ENCODE data around the gene CAVIN1.
"Not testable (repeated sequence)": the region's sequence is repeated elsewhere in the genome, so short reads cannot be mapped to it uniquely, and the experiment has no call there.

Gene CAVIN1, protein sequence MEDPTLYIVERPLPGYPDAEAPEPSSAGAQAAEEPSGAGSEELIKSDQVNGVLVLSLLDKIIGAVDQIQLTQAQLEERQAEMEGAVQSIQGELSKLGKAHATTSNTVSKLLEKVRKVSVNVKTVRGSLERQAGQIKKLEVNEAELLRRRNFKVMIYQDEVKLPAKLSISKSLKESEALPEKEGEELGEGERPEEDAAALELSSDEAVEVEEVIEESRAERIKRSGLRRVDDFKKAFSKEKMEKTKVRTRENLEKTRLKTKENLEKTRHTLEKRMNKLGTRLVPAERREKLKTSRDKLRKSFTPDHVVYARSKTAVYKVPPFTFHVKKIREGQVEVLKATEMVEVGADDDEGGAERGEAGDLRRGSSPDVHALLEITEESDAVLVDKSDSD

GRCh38 chr17:42422958-42423712, at the start of gene CAVIN1:
CAVIN1 (minus strand) TSS chr17:42423256; CDS start chr17:42423097, 159 bp downstream.
- DNase-seq, result peak; percentile 19

DNA sequence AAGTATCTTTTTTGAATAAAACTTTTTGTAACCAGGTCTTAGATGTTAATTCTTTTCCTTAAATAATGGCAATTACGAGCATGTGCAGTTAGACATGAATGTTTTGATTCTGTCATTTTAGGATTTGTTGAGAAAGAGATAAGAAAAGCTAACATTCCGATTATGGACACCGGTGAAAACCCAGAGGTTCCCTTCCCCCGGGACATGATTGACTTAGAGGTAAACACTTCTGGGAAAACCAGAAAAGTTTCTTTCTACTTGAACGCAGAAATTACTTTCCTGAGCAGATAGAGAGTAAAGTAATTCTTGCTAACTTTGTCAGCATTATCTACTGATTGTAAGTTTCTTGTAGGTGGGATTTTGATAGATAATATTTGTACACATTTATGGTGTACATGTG, 44.8 kb upstream of the CAVIN1 start:
- DNase-seq, result no peak

DNA sequence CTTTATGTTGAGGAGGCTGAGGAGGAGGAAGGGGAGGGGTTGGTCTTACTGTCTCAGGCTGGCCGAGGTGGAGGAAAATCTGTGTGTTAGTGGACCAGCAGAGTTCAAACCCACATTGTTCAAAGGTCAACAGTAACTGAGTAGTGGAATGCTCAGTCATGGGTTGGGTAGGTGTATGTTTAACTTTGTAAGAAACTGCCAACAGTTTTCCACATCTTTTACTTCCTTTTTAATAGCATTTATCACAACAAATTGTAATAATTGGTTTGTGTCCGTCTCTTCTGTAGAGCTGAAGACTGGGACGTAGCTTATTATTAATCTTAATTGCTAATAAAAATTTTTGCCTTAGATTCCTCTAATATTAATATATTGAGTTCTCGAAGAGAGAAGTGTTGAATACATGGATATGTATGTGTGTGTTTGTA, 40.9 kb upstream of the CAVIN1 start:
- no peak for DNase-seq

- DNase-seq, result no peak
These were observed 37.3 kb upstream of the CAVIN1 start for GRCh38 chr17:42460371-42460770.

DNA sequence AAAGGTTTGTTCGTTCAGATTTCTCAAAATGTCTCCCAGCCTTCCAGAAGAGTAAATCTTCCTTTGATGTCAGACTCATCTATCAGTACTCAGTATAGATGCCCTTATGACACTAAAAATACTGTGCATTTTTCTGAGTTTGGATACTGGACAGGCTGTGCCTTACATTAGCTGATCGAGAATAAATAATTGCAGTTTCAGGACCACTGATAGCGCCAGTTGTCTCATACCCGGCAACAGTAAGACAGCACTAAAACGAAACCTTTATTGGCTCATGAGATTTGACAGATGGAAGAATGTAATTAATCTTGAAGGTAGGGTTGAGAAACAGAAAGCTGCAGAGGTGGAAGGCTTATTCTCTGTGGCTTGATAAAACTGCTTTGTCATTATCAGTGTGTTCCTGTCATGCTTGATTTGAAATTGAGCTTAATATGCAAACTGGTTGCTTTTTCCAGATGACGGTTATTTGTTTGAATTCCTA, 36.8 kb upstream of the CAVIN1 start:
- no peak for DNase-seq

DNA sequence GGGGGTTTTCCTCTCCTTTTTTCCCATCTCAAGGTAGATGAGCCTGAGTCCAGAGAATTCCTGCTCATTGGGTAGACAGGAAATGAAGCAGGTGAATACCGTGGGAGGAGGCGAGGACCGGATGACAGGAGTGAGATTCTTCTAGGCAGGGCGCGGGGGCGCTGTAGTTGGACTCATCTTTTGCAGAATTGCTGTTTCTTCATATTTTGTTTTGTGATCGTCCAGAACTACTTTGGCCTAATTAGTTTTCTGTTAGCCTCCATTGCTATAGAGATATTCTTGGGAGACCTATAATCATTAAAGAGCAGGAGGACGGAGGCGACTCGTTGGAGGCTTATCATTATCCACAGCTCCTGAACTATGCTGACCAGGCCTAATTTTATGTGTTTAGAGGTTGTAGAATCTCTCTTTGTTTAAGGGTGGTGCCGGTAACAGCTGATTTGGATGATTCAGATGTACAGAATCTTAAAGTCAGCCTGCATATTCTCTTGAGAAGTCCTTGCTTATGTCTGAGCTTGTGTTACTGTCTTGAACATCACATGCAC, 36.3 kb upstream of the CAVIN1 start:
- DNase-seq, result no peak

- DNase-seq, result peak; percentile 32
These were observed 35.6 kb upstream of the CAVIN1 start, which contains the start of gene ATP6V0A1 for GRCh38 chr17:42458497-42459255. ATP6V0A1 (plus strand) TSS chr17:42458878; CDS start chr17:42460895, 2,017 bp downstream.

- no peak for DNase-seq
These were observed 34.2 kb upstream of the CAVIN1 start for GRCh38 chr17:42457107-42457792.

GRCh38 chr17:42456223-42457106, 33.4 kb upstream of the CAVIN1 start:
- no peak for DNase-seq

DNA sequence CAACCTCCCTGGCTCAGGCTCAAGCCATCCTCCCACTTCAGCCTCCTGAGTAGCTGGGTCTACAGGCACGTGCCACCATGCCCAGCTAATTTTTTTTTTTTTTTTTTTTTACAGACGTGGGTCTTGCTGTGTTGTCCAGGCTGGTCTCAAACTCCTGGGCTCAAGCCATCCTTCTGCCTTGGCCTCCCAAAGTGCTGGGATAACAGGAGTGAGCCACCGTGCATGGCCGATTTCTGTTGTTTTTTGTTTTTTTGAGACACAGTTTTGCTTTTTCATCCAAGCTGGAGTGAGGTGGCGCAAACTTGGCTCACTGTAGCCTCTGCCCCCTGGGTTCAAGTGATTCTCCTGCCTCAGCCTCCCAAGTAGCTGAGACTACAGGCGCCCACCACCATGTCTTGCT, 31.9 kb upstream of the CAVIN1 start:
- DNase-seq, result not testable (repeated sequence)

- DNase-seq, result no peak
These were observed 30.4 kb upstream of the CAVIN1 start for GRCh38 chr17:42453439-42453838.

- DNase-seq, result not testable (repeated sequence)
These were observed 28.2 kb upstream of the CAVIN1 start for GRCh38 chr17:42451270-42451669.

DNA sequence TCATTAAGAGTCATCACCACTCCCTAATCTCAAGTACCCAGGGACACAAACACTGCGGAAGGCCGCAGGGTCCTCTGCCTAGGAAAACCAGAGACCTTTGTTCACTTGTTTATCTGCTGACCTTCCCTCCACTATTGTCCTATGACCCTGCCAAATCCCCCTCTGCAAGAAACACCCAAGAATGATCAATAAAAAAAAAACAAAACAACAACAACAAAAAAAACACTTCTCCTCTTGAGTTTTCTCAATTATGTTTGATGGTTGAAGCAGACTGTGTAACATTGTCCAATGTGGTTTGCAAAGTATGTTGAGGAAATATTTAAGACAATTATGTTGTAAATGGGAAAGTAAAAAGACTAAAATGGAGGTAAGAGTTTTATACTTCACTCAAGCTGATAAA, 26.8 kb upstream of the CAVIN1 start:
- not testable (repeated sequence) for DNase-seq

GRCh38 chr17:42449176-42449575, 26.1 kb upstream of the CAVIN1 start:
- DNase-seq, result not testable (repeated sequence)

DNA sequence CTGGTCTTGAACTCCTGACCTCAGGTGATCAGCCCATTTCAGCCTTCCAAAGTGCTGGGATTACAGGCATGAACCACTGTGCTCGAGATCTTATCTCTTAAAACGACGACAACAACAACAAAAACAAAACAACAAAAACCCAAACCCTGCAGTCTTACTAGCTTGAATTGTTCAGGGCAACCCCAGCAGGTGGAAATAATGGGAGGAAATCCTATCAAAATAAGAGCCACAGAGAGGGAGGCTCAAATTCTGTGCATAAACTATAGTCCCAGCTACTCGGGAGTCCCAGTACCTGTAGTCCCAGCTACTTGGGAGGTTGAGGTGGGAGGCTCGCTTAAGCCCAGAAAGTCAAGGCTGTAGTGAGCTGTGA, 19.1 kb upstream of the CAVIN1 start:
- DNase-seq, result no peak

- DNase-seq, result no peak
These were observed 18.5 kb upstream of the CAVIN1 start for GRCh38 chr17:42441371-42442195.

DNA sequence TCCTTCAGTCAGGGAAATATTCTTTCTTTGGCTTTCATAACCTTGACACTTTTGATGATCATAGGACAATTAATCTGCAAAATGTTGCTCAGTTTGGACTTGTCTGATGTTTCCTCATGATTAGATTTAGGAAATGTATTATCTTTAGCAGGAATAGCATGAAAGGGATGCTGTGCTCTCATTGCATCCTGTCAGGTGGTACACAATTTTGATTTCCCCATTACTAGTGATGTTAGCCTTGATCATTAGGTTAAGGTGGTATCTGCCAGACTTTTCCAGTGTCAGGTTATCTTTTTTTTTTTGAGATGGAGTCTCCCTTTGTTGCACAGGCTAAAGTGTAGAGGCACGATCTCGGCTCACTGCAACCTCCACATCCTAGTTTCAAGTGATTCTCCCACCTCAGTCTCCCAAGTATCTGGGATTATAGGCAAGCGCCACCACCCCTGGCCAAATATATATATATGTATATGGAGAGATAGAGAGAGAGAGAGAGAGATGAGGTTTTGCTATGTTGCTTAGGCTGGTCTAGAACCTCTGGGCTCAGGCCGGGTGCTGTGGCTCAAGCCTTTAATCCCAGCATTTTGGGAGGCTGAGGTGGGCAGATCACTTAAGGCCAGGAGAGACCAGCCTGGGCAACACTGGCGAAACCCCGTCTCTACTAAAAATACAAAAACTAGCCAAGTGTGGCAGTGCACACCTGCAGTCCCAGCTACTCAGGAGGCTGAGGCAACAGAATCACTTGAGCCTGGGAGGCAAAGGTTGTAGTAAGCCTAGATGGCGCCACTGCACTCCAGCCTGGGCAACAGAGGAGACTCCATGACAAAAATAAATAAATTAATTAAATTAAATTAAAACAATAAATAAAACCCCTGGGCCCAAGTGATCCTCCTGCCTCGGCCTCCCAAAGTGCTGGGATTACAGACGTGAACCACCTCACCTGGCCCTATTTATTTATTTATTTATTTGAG, 15.8 kb upstream of the CAVIN1 start:
- no peak for DNase-seq

- DNase-seq, result no peak
These were observed 13.3 kb upstream of the CAVIN1 start for GRCh38 chr17:42436391-42436790.

- no peak for DNase-seq
These were observed 8.7 kb upstream of the CAVIN1 start for GRCh38 chr17:42431758-42432161.

All from NCI-H2029 treated with DMSO at 0.1 percent for 48 hours (cell line).